ENCODE data around the gene CARNS1. TPM values are rescaled to one million over a fixed set of nuclear protein-coding genes. Genes with fewer than 3 reads are reported as not detected.

Gene CARNS1
- total RNA-seq, 1 donor from 2014 or later, result 0.21 TPM

- no peak overlapping the region for H3K4me3 ChIP-seq (ENCODE audit: low read depth, low read length)
- no peaks in the 10 kb centered on the region for H3K36me3 ChIP-seq (ENCODE audit: control insufficient read depth, insufficient read depth, low read length)
- no peak for DNase-seq (ENCODE audit: low read depth)
- no peak for TF ChIP-seq CTCF (IDR thresholded peaks at IDR 0.05; ENCODE audit: insufficient read depth, low read length, poor library complexity, severe bottlenecking)
- H3K27me3 ChIP-seq (ENCODE audit: control insufficient read depth, insufficient read depth, low read length), result peaks cover 10% of the 10 kb centered on the region
These were observed 7.8 kb upstream of the CARNS1 start for GRCh38 chr11:67407688-67408163.

GRCh38 chr11:67408437-67409200 is 6.9 kb upstream of the CARNS1 start:
- no peak for TF ChIP-seq CTCF (IDR thresholded peaks at IDR 0.05; ENCODE audit: insufficient read depth, low read length, poor library complexity, severe bottlenecking)
- Histone ChIP-seq H3K4me3 (ENCODE audit: low read depth, low read length) (no peak overlapping the region), H3K27me3 (ENCODE audit: control insufficient read depth, insufficient read depth, low read length) (peaks cover 13% of the 10 kb centered on the region), H3K36me3 (ENCODE audit: control insufficient read depth, insufficient read depth, low read length) (no peaks in the 10 kb centered on the region)
- no peak for DNase-seq (ENCODE audit: low read depth)

GRCh38 chr11:67409261-67409666 is 6.2 kb upstream of the CARNS1 start:
- TF ChIP-seq CTCF (IDR thresholded peaks at IDR 0.05; ENCODE audit: insufficient read depth, low read length, poor library complexity, severe bottlenecking), result no peak
- no peaks in the 10 kb centered on the region for H3K36me3 ChIP-seq (ENCODE audit: control insufficient read depth, insufficient read depth, low read length)
- H3K4me3 ChIP-seq (ENCODE audit: low read depth, low read length), result no peak overlapping the region
- DNase-seq (ENCODE audit: low read depth), result no peak
- H3K27me3 ChIP-seq (ENCODE audit: control insufficient read depth, insufficient read depth, low read length), result peaks cover 13% of the 10 kb centered on the region

GRCh38 chr11:67409781-67410368 is 5.6 kb upstream of the CARNS1 start:
- H3K36me3 ChIP-seq (ENCODE audit: control insufficient read depth, insufficient read depth, low read length), result no peaks in the 10 kb centered on the region
- peaks cover 19% of the 10 kb centered on the region for H3K27me3 ChIP-seq (ENCODE audit: control insufficient read depth, insufficient read depth, low read length)

GRCh38 chr11:67410369-67410831 is 5.1 kb upstream of the CARNS1 start:
- no peak for DNase-seq (ENCODE audit: low read depth)
- no peak for TF ChIP-seq CTCF (IDR thresholded peaks at IDR 0.05; ENCODE audit: insufficient read depth, low read length, poor library complexity, severe bottlenecking)
- Histone ChIP-seq H3K36me3 (ENCODE audit: control insufficient read depth, insufficient read depth, low read length) (no peaks in the 10 kb centered on the region), H3K4me3 (ENCODE audit: low read depth, low read length) (no peak overlapping the region), H3K27me3 (ENCODE audit: control insufficient read depth, insufficient read depth, low read length) (peaks cover 24% of the 10 kb centered on the region)

More at GRCh38 chr11:67409781-67410368, 5.6 kb upstream of the CARNS1 start:
- no peak overlapping the region for H3K4me3 ChIP-seq (ENCODE audit: low read depth, low read length)
- no peak for TF ChIP-seq CTCF (IDR thresholded peaks at IDR 0.05; ENCODE audit: insufficient read depth, low read length, poor library complexity, severe bottlenecking)
- DNase-seq (ENCODE audit: low read depth), result no peak

Measured in kidney epithelial cell (primary cell).